GM10266 (cell line): ENCODE measurements around the gene FAM3D.

Experiments used
- DNase-seq: peaks from one replicate; pipeline ENCODE4 v3.0.0; 2012; ENCODE audit errors: extremely low spot score
- CTCF ChIP-seq: IDR thresholded peaks from 2 replicates; pipeline ENCODE4 v1.5.1; 2012; ENCODE audit warnings: mild to moderate bottlenecking, low read depth; ENCODE audit not compliant: control insufficient read depth, insufficient read depth; ENCODE audit errors: missing control alignments

FAM3D gene

GRCh38 chr3:58639842-58640241, 26.7 kb downstream of the FAM3D start:
- no peak for TF ChIP-seq CTCF
- no peak for DNase-seq

DNA sequence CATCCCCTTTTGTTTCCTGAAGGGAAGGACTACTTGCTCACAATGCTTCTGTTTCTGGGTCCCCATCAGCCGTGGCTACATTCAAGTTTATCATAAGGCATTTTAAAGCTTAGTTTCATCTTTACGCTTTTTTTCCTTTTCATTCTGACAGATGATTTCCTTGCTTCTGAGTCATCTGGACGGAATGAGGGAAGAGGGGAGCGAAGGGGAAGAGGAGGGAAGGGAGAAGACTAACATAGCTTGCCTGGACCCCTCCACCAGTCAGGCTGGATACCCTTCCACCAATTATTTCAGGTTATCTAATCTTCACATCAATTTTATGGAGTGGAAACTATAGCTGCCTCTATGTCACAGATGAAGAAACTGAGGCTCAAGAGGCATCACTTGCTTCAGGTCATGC, 27.6 kb downstream of the FAM3D start:
- TF ChIP-seq CTCF, result no peak
- DNase-seq, result no peak

GRCh38 chr3:58638591-58638990, 28.0 kb downstream of the FAM3D start:
- DNase-seq, result no peak
- no peak for TF ChIP-seq CTCF

- no peak for DNase-seq
- TF ChIP-seq CTCF, result no peak
These were observed 29.1 kb downstream of the FAM3D start for GRCh38 chr3:58637509-58637908.

- TF ChIP-seq CTCF, result no peak
- no peak for DNase-seq
These were observed 30.9 kb downstream of the FAM3D start for GRCh38 chr3:58635371-58636285.

GRCh38 chr3:58633157-58633865, 33.3 kb downstream of the FAM3D start:
- no peak for TF ChIP-seq CTCF
- DNase-seq, result no peak

GRCh38 chr3:58631742-58632141, 34.8 kb downstream of the FAM3D start:
- DNase-seq, result no peak
- no peak for TF ChIP-seq CTCF
